CD4-positive, alpha-beta T cell treated with Interleukin-21 for 1 hour (primary cell): ENCODE data around the gene PDE8A.
"Not testable (repeated sequence)": the region's sequence is repeated elsewhere in the genome, so short reads cannot be mapped to it uniquely, and the experiment has no call there.

ENCODE experiments used
- DNase-seq: peaks from one replicate; pipeline ENCODE4 v3.0.0-alpha.2; 2020

The PDE8A gene

DNA sequence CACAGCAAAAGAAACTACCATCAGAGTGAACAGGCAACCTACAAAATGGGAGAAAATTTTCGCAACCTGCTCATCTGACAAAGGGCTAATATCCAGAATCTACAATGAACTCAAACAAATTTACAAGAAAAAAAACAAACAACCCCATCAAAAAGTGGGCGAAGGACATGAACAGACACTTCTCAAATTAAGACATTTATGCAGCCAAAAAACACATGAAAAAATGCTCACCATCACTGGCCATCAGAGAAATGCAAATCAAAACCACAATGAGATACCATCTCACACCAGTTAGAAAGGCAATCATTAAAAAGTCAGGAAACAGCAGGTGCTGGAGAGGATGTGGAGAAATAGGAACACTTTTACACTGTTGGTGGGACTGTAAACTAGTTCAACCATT, 30.1 kb downstream of the PDE8A start:
- DNase-seq = not testable (repeated sequence)

DNA sequence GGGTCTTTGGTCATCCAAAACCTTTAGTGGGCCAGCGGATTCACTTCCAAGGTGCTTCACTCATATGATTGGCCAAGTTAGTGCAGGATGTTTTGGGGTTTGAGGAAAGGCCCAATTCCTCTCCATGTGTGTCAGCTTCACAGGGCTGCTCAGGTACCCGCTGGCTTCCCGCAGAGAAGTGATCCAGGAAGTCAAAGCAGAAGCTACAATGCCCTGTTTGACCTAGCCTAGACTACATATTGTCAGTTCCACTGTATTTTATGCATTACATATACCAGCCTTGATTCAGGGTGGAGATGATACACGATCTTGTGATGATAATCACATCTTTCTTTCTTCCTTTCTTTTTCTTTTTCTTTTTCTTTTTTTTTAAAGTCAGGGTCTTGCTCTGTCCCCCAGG, 32.1 kb downstream of the PDE8A start:
- DNase-seq = no peak

DNA sequence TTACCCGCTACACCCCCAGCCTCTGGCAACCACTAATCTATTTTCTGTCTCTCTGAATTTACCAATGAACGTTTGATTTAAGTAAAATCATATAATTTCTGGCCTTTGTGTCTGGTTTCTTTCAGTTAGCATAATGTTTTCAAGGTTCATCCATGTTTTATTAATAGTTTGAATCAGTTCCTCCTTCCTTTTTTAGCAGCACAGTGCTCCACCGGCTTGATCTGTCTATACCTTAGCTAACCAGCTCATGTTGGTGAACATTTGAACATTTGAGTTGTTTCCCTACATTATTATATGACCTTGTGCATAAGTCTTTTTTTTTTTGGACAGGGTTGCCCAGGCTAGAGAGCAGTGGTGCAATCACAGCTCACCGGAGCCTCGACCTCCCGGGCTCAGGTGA, 33.3 kb downstream of the PDE8A start:
- DNase-seq = no peak

DNA sequence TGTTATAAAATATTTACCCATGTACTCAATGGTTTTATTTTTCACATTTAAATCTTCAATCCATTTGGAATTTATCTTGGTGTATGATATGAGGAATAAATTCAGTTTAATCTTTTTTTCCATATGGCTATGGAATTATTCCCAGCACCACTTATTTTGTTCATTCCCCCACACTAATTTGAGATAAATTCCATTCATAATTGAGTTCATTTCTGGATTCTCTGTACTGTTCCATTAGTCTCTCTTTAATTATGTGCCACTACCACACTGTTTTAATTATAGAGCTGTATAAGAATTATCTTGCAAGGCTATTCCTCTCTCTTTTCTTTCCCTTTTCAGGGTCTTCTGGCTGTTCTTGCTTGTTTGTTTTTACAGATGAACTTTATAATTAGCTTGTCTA, 34.6 kb downstream of the PDE8A start:
- no peak for DNase-seq

DNA sequence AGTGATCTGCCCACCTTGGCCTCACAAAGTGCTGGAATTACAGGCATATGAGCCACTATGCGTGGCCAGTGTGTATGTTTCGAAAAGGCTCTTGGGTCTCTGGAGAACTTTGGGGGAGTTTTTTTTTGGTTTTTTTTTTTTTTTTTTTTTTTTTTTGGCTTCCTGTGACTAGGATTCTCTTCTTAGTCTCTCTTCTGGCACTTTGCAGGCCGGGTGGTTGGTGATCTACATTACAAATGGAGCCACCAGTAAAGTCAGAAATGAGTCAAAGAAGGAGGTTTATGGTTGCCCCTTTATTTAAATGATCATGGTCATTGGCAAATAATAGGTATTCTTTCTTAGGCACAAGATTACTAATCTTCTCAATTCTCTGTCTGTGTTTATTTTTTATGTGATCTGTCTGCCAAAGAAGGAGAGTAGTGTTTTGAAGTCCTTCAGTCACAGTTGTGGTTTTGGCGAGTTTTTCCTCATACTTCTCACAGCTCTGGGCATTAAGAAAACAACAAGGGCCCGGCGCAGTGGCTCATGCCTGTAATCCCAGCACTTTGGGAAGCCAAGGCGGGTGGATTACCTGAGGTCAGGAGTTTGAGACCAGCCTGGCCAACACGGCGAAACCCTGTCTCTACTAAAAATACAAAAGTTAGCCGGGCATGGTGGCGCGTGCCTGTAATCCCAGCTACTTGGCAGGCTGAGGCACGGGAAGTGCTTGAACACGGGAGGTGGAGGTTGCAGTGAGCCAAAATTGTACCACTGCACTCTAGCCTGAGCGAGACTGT, 38.3 kb downstream of the PDE8A start:
- no peak for DNase-seq

GRCh38 chr15:85021409-85021808, 39.8 kb downstream of the PDE8A start:
- DNase-seq = no peak

DNA sequence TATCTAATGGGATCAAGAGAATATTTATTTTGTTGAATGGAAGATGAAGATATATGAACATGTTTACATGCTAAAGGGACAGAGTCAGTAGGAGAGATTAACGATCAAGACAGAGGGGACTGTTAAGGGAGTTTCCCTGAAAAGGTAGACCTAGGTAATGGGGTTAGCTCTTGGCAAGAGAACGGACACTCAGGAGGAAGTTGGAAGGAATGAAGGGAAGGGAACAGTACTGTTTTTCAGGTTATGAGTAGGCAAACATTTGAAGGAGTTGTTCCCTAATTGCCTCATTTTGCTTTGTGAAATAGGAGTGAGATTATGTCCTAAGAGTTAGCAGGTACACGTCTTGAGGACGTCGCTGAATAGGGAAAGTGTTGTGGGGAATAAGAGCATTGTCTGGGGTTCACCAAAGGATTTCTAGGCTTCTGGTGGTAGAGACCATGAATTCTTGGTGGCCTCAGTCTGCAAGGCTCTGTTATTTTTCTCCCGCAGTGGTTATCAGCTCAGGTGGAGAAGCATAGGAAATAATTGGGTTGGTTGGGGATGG, 41.3 kb downstream of the PDE8A start:
- DNase-seq = no peak

- no peak for DNase-seq
These were observed 42.3 kb downstream of the PDE8A start for GRCh38 chr15:85024003-85024402.

DNA sequence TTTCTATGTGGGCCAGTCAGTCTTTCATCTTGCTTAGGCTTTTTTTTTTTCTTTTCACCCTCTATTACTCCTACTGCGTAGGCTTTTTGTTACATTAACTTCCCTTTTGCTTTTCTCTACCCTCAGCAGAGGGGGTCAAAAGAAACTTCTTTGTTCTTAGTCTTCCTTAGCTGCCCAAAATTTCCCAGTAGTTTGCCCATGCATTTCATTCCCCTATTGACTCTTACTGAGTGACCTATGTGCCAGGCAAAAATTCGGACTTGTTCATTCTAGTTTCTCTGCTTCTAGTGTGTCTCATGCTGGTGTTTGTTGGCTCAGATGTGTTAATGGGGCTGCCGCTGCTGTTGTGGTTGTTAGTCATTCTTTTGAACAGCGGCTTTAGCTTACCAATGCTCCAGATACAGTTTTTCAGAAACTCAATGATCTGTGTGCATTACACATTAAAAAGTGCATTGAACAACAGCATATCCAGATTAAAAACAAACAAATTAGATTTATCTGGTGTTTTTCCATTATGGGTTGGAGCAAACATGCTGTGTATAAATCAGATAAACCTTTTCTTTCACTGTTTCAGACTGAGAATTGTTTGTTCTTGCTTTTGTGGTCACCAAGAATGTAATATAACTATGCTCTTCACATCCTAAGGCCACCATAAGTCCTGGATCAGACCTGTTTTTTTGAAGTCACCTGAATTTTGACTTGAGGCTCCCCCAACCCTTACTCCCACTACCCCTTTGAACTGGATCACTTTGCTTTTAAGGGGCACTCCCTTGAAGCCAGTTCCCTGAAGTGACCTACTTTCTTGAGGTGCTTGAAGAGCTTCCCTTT, 43.1 kb downstream of the PDE8A start:
- no peak for DNase-seq

DNA sequence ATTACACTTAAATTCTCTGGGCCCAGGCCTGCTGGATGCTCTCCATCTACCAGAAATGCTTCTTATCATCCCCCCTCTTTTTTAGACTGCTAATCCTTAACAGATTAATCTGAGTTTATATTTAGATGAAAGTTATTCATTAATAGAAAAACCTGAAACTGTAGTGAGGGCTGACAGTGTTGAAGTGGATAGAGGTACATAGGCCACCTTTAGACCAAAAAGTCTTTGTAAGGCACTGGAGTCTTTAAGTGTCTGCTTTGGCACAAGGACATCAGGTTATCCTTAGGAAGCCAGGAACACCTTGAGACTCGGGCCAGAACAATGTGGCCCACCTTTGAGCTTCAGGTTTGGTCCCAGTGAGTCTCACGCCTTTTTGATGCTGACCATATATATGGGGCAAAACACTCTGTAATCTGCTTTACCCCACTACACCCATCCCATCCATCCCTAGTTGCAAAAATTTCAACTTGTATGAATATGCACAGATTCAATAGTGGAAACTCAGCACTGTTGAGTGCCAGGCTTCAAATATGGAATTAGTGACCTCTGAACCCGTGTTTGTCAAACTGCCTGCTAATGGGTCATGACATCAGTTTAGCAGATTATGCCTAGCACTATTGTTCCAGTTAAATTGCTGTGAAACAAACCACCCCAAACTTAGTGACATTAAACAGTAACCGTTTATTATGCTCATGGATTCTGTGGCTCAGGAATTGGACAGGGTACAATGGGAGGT, 44.0 kb downstream of the PDE8A start:
- DNase-seq = no peak

- no peak for DNase-seq
These were observed 44.8 kb downstream of the PDE8A start for GRCh38 chr15:85026304-85027032.

DNA sequence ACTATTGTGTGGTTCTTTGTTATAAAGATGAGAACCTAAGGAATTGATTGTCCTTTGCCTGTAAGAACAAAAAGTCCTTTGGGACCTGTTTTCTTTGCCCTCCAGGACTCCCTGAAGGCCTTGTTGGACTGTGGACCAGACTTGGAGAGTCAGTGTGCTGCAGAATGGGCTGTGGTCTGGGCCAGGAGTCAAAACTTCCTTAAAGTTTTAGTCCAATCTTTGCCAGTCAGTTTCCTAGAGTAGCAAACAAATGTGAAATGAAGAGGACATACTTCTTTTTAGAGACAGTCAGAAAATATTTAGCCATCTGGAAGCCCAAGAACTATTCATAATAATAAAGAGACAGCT, 45.4 kb downstream of the PDE8A start:
- no peak for DNase-seq

- no peak for DNase-seq
These were observed 45.8 kb downstream of the PDE8A start for GRCh38 chr15:85027421-85027820.

DNA sequence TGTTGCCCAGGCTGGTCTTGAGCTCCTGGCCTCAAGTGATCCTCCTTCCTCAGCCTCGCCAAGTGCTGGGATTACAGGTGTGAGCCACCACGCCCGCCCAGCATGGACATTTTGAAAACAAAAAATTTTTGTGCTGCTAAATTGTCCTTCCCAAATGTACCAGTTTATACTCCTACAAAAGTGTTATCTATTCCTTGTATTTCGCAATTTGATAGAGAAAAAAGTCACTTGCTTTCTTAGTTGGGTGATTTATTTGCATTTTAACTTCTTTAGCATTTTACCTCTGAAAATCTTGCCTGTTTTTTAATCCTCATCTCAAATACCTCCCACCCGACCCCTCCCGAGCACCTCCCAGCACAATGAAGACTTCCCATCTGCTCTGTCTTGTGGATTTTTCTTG, 46.8 kb downstream of the PDE8A start:
- DNase-seq = no peak

DNA sequence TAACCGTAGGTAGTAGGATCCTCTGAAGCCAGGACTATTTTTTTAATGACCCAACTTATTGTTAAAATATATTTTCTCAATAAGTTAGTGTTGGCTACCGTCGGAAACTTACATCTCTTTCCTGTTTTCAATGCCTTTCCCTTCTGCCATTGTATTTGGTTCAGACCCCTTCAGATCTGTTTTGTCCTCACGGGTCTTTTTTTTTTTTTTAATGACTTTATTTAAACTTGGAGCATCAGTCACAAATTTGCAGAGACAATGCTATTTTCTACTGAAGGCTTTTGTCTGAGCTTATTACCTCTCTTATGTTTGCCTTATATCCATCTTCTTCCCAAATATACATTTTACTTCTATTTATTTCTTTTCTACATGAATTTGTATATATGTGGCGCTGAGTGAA, 47.6 kb downstream of the PDE8A start:
- DNase-seq = no peak

DNA sequence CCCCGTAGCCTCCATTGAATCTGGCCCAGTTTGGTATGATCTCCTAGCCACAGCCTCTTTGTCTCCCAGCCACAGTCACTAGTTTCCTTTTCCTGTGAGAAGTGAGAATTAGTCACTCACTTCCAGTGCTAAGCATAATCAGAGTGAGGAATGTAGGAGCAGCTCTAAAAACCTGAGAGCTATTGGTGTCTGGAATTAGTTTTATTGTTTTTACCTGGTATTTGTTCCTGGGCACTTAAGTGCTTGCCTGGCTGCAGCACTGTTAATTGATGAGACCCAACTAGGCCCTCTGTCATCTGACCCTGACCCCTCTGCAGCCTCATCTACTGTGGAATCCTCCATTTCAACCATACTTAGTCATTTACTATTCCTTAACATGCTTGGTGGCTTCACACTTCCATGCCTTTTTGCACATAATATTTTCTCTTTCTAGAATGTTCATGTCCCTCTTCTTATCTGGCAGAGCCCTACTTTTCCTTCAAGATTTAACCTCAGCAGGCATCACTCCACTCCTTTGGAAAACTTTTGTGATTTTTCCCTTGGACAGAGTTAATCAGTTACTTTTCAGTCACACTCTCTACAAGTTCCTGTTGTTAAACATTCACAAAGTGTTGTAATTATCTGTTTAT, 48.8 kb downstream of the PDE8A start:
- no peak for DNase-seq

GRCh38 chr15:85031086-85031943, 49.7 kb downstream of the PDE8A start:
- DNase-seq = no peak

DNA sequence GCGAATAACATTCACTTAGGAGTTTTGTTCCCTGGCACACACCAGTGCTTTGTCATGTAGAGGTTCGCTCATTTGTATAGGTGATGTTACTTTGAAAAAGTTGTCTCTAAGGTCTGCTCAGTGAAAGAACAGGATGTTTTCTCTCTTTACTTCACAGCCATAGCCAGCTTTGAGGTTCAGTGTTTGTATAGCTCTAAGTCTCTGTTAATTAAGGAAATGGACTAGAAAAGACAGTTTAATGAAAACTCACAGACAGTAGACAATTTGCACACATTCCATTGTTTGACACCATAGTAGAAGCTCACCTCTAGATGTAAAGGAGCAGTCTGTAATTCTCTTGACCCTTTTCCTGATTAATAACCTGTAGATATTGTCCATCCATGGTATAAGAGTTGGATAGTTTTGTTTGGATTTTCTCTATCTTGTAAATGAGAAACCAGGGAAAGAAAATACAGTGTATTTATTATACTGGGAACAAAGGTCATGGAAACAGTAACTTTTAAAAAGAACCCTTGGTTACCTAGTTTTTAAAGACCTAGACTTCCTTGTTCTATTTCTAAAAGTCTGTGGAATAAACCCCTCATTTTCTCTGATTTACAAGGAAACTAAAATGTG, 50.4 kb downstream of the PDE8A start:
- DNase-seq = no peak

DNA sequence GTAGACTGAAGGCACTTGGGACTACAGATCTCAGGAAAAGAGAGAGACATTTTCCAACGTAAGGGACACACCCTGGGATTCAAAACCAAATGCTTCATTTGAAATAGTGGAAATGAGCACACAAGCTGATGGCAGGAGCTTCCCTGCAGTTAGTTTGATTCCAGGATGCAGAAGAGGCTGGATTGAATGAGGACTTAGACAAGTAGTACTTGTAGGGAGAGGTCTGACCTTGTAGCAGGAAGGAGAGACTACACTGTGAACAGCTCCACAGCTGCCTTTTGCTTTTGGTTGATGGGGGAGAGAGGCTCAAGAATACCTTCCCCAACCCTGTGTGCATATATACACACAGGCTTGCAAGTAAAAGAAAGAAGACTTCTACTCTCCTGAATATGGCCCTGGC, 51.5 kb downstream of the PDE8A start:
- no peak for DNase-seq

- no peak for DNase-seq
These were observed 52.6 kb downstream of the PDE8A start for GRCh38 chr15:85034276-85034675.

DNA sequence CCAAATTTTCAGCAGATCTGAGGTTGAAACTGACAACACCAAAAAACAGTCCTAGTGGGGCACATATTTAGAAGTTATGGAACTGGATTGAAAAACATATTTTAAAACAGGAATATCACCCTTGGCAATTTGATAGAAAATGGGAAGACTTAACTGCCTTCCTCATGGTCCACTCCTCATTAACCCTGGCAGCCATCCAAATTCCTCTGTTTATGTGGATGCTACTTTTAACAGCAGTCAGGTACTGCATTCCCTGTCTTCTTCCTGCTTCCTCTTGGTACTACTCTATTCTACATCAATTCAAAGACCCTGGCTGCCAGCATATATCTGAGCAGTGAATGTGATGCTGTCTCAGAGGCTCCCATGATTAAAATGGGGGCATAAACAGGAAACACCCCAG, 54.3 kb downstream of the PDE8A start:
- no peak for DNase-seq
